Activated T-cell treated with anti-CD3 and anti-CD28 coated beads for 24 hours (primary cell): ENCODE measurements around the gene GSTM2.

Experiments
- DNase-seq: peaks from one replicate; pipeline ENCODE4 v3.0.0-alpha.2; 2020; ENCODE audit warnings: low read depth

GSTM2 gene

DNA sequence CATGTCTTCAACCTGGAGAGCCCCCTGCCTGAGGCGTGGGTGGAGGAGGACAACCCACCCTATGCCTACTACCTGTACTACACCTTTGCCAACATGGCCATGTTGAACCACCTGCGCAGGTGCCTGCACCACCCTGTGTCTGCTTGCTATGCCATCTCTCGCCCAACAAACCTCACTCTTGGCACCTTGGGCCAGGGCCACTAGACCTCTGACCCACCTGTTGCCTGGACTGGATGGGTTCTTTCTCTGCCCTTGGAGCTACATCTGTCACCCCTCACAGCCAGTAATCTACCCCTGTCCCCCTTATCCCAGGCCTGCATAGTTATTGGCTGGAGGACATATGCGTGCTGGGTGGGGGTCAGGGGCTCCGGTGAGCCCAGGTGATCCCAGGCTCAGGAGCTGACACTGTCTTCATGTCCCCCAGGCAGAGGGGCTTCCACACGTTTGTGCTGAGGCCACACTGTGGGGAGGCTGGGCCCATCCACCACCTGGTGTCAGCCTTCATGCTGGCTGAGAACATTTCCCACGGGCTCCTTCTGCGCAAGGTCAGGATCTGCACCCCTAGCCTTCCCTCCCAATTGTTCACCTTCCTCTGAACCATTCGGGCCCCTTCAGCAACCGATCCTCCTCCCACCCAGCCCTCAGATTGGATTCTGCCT, 38.4 kb upstream of the GSTM2 start:
- no peak for DNase-seq

DNA sequence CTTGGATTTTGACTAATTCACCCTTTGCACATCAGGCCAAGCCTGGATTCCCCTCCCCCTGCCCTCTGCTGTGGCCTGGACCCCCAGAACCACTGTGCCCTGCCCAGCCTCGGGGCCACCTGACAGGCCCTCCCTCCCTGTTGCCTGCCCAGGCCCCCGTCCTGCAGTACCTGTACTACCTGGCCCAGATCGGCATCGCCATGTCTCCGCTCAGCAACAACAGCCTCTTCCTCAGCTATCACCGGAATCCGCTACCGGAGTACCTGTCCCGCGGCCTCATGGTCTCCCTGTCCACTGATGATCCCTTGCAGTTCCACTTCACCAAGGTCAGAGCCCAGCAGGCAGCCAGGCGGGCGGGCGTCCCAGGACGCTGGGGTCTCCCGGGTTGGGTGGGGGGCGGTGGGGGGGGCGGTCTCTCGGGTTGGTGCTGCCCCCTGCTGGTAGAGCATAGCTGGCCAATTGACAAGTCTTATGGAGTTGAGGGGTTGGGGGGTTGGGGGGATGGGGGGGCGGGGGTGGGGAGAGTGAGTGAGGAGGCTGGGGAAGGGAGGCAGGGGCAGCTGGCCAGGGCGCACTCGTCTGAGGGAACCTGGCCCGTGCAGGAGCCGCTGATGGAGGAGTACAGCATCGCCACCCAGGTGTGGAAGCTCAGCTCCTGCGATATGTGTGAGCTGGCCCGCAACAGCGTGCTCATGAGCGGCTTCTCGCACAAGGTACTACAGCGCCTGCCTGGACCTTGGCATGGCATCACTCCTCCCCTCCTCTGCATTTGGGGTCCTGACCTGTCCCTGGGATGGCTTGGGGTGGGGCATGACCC, 37.6 kb upstream of the GSTM2 start:
- no peak for DNase-seq

DNA sequence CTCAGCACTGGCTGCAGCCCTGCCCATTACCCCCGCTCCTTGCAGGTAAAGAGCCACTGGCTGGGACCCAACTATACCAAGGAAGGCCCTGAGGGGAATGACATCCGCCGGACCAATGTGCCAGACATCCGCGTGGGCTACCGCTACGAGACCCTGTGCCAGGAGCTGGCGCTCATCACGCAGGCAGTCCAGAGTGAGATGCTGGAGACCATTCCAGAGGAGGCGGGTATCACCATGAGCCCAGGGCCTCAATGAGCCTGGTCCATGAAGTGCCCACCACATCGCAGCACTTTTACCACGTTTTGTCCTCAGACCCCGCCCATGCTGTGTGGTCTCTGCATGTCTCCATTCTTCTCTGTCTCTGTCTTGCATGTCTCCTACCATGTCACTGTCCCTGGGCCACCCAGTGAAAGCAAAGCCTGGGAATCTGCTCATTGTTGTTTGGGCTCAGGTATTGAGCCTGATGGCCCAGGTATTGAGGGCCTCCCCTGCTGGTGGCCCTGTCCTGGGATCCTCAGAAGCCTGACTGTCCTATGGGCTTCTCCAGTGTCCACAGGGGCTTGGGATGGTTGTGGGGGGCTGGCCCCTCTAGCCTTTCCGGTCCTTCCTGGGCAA, 36.9 kb upstream of the GSTM2 start:
- no peak for DNase-seq

- no peak for DNase-seq
These were observed 36.0 kb upstream of the GSTM2 start for GRCh38 chr1:109631513-109632505.

- DNase-seq, result no peak
These were observed 35.0 kb upstream of the GSTM2 start for GRCh38 chr1:109632671-109633346.

DNA sequence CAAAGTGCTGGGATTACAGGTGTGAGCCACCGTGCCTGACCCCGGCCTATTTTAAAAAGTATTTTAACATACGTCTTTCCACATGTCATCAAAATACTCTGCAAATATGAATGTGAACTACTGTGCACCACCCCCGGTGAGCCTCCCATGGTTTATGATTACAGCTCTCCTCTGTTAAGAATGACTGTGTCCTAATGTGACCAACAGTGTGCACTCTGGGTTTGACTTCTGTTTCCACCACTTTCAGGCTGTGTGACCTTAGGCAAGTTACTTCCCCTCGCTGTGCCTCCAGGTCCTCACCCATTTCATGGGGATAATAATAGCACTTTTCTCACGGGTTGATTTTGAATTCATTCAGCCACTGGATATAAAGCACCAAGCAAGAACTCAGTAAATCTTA, 33.6 kb upstream of the GSTM2 start:
- DNase-seq, result no peak

DNA sequence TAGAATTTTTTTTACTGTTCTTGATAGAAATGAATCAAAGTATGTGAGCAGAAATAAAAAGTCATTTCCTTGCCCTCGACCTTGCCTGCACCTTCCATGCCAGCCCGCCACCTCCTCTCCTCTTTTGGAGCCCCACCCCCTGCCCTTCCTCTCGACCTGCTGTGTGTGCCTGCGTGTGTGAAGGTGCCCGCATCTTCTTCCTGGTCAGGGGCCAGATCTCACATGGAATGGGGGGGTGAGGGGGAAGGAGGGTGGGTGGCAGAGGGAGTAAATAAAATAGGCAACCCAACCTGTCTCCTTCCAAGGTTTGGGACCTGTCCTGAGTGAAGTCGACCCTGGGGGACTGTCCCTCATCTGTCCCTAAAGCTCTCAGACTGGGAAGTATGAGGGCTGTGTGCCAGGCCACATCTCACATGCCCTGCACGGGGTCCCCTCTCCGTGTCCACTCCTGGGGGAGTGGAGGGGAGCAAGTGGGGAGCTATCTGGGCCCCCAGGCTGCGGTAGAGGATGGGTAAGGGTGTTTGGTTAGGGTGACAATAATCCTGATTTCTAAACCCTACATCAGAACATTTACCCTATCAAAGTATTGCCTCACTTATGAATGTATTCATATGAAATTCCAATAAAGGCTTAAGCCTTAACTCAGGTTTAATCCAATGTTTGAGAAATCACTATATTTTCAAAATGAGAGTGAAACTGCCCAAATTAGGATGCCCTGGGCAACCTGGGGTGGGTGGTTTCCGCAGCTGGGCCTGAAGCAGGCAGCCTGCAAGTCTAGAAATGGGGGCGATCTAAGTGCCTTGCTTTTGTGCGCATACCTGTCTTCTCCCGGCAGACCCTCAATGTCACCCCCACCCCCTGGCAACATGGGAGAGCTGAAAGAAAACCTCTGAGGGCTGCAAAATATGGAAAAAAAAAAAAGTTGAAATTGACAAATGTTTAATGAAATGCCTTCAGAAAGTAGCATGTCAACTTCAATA, 32.8 kb upstream of the GSTM2 start:
- no peak for DNase-seq

GRCh38 chr1:109635862-109636200, 32.0 kb upstream of the GSTM2 start:
- no peak for DNase-seq

DNA sequence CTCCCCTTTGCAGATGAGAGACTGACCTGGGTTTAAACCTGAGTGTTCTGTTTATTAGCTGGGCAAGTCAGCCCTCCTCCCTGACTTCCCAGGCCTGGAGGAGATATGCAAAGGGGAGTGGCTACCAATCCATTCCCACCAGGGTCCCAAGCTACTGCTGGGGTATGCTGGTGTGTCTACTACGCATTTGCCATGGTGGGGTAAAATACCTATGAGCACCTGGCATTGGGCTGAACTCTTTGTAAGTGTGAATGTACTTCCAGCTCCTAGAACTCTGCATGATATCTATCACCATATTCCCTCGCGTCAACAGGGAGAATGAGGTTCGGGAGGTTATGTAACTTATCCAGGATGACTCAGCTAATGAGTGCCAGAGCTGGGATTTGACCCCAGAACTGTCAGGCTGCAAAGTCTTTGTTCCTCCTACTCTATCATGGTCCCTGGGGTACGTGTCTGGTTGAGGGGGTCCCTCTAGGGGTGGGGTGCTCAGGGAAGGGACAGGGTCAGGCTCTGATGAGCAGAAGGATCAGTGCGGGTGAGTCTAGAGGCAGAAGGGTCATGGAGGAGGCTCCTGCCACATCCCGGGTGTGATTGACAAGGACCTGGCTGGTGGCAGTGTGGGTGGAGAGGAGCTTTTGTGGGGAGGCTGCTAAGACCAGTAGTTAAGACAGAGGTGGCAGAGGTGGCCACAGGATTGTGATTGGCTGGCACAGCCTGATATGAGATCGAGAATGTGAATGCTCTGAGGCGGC, 31.5 kb upstream of the GSTM2 start:
- no peak for DNase-seq

DNA sequence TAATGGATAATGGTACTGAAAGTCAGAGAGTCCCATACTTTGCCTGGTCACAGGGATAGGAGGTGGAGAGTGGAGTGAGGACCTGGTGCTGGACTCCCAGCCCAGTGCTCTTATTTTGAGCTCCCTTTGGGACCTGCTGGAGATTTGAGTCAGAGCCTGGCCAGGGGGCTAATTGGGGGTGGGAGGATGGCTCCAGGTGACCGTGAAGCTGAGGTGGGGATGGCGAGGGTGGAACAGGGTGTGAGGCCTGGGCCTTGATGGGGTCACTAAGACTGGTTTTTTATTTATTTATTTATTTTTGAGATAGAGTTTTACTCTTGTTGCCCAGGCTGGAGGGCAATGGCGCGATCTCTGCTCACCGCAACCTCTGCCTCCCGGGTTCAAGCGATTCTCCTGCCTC, 30.4 kb upstream of the GSTM2 start:
- DNase-seq, result no peak

DNA sequence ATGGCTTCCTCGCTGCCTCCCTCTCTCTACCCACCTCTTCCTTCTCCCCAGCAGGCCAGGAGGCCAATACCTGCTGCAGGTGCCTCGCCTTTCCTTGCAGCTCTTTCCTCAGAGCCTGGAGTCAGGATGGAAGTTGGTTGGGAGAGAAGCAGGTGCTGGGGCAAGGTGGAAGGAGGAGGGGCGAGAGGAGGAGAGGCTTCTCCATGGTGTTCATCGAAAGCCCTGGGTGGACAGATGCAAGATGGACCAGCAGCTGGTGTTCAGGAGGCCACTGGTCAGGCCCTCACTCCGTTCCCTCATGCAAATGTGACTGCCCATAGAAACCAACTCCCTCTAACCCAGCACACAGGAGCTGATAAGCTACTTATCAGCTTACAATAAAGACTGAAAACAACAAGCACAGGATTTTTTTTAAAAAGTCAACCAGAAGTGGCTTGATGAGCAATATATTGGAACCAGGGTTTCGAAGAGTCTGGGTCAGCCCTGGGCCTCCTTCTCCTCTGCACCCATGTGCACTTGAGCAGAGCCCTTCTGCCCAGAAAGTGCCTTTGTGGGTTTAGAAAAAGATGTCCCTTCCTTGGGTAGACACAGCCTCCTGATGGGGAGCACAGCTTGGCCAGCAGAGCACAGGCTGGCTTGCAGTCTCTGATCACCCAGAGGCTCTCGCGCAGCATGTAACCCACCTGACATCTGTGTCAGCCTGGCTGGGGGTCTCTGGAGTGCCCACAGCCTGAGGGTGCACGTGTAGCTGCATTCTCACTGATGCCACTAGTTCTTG, 28.6 kb upstream of the GSTM2 start:
- DNase-seq, result no peak

- no peak for DNase-seq
These were observed 28.0 kb upstream of the GSTM2 start for GRCh38 chr1:109639841-109640184.

- peak; percentile 87 for DNase-seq
These were observed 27.5 kb upstream of the GSTM2 start for GRCh38 chr1:109640285-109640865.

DNA sequence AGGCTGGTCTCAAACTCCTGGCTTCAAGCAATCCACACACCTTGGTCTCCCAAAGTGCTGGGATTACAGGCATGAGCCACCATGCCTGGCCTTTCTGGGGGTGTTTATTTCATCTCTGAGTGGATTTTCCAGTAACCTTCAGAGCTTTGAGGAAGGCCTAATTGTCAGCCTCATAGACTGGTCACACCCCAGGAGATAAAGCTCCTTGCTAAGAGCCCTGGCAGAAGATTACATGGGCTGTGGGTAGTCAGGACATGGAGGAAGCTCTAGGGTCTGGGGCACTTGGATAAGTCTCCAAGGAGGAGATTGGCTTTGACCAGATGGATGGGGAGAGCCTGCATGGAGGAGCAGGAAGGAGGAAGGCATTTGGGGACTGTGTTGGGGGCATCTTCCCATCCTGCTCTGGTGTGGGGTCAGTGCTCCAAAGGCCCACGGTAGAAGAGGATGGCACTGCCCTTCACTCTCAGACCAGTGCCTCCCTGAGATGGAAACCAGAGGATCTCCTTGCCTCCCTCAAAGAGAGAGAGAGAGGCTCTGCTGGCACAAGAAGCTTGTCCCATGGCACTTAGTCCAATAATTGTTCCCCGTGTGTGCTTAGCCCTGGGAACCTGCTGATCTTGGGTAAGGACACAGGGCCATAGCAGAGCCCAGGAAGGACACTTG, 26.6 kb upstream of the GSTM2 start:
- no peak for DNase-seq

GRCh38 chr1:109641861-109642260, 26.0 kb upstream of the GSTM2 start:
- DNase-seq, result no peak

- DNase-seq, result no peak
These were observed 25.2 kb upstream of the GSTM2 start for GRCh38 chr1:109642626-109643025.

DNA sequence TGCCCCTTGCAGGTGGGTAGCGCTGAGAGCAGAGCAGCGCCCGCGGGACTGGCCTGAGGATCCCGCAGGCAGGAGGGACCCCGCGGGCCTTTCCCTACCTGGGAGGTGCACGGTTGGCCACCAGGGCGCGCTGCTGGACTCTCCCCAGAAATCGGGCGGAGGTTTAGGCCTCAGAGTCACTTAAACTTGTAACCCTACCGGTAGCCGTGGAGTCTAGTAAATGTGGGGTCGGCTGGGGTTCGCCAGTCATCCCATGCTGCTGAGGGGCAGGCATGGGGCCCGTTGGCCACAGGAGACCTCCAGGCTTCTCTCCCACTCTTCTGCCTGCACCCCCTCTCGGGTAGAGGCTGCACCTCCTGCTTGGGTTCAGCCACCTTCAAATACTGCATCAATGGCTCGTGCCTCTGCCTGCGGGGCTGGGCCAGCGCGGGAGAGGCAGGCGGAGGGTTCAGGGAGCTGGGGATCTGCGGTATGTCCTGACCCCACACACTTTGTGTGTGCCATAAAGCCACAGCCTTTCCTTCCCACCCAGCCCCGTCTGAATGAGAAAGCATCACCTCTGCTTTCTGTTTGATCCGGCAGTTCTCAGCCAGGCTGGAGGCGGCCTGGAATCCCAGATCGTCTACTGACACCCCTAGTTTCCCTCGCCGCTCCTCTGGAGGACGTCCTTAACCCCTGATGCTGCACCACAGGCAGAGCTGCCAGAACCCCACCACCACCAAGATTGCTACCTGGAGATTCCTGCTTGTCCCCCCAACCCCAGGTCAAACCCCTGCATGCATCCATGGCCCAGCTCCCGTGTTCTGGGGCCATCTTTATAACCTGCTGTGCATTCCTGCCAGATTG, 24.2 kb upstream of the GSTM2 start:
- DNase-seq, result peak; percentile 81
